A549 (cell line): Measurements from ENCODE around the gene CDH4. TPM values are rescaled to one million over a fixed set of nuclear protein-coding genes. Genes with fewer than 3 reads are reported as not detected.

ENCODE experiments used
- ATAC-seq, 2 experiments: fragments of 200-7000 bp in 1 of 2; fragments of >200 bp in 1 of 2; cut with Nextera tagmentation in 1 of 2; cut with Tn5 transposase in 1 of 2; 3 replicates each; pipeline versions ENCODE4 v1.8.0 to v1.9.1; 2018 to 2020; ENCODE audit warnings: mild to moderate bottlenecking in 1 of 2, moderate library complexity in 1 of 2
- CTCF ChIA-PET: fragments of 300-600 bp; sonication (Branson Sonifier 250); formaldehyde crosslinking; extraction: SDS; loops from one replicate; lab custom pipeline; 2021; ENCODE audit warnings: antibody characterized with exemption, inconsistent platforms; lab: Yijun Ruan, JAX
- POLR2A ChIA-PET: fragments of 350-600 bp; formaldehyde crosslinking; extraction: SDS; loops from one replicate; lab custom pipeline; 2021; ENCODE audit warnings: antibody characterized with exemption, inconsistent platforms; lab: Yijun Ruan, JAX
- DNase-seq, 2 experiments: peaks; one replicate each; pipeline versions ENCODE4 v3.0.0 to v3.0.0-alpha.2; 2011 to 2016; ENCODE audit warnings: low read depth in 1 of 2, low spot score in 1 of 2
- FAIRE-seq: peaks from 2 replicates; lab custom pipeline; 2011; peaks lifted over from hg19 to GRCh38; lab: Jason Lieb, UNC
- H3K27ac ChIP-seq, 2 experiments: fragments of >200 bp; sonication (Bioruptor Twin); formaldehyde crosslinking; 3 replicates each; pipeline ENCODE4 v1.5.1; 2016 to 2017
- H3K4me1 ChIP-seq: fragments of >200 bp; sonication (Bioruptor Twin); formaldehyde crosslinking; 3 replicates; pipeline ENCODE4 v1.6.1; 2016
- H3K4me2 ChIP-seq: fragments of >200 bp; sonication (Bioruptor Twin); formaldehyde crosslinking; 3 replicates; pipeline ENCODE4 v1.6.1; 2016
- H3K4me3 ChIP-seq: fragments of >200 bp; sonication (Bioruptor Twin); formaldehyde crosslinking; 3 replicates; pipeline ENCODE4 v1.5.1; 2016
- H3K9me3 ChIP-seq: fragments of >200 bp; sonication (Bioruptor Twin); formaldehyde crosslinking; 3 replicates; pipeline ENCODE4 v1.6.1; 2016
- ATOH8 ChIP-seq: fragments of 250-450 bp; sonication (Bioruptor Pico); IDR thresholded peaks from 2 replicates; pipeline ENCODE4 v1.5.0; 2020; ENCODE audit warnings: low read depth, mild to moderate bottlenecking, moderate library complexity
- BCL3 ChIP-seq: fragments of >200 bp; sonication (Bioruptor Twin); formaldehyde crosslinking; IDR thresholded peaks from 3 replicates; pipeline ENCODE4 v1.6.1; 2016
- BHLHE40 ChIP-seq: IDR thresholded peaks from 2 replicates; pipeline ENCODE4 v1.6.1; 2012; ENCODE audit warnings: low read depth, low read length, inconsistent platforms
- CTCF ChIP-seq: fragments of >200 bp; sonication (Bioruptor Twin); formaldehyde crosslinking; IDR thresholded peaks from 3 replicates; pipeline ENCODE4 v1.5.1; 2016
- E2F6 ChIP-seq: IDR thresholded peaks from 2 replicates; pipeline ENCODE4 v1.6.1; 2012; ENCODE audit warnings: low read depth, borderline replicate concordance
- EHF ChIP-seq: fragments of 250-450 bp; sonication (Bioruptor Pico); IDR thresholded peaks from 2 replicates; pipeline ENCODE4 v1.5.0; 2020; ENCODE audit warnings: mild to moderate bottlenecking
- EHMT2 ChIP-seq: fragments of 200-600 bp; sonication (generic); IDR thresholded peaks from 2 replicates; pipeline ENCODE4 v1.6.1; 2016; ENCODE audit warnings: antibody characterized with exemption, low read depth, mild to moderate bottlenecking, moderate library complexity
- ESRRA ChIP-seq: fragments of 150-350 bp; IDR thresholded peaks from 2 replicates; pipeline ENCODE4 v1.6.1; 2014; ENCODE audit warnings: mild to moderate bottlenecking, low read length, borderline replicate concordance
- FOSB ChIP-seq: fragments of 250-450 bp; sonication (Bioruptor Pico); IDR thresholded peaks from 2 replicates; pipeline ENCODE4 v1.5.0; 2020; ENCODE audit warnings: mild to moderate bottlenecking, moderate library complexity
- FOSL2 ChIP-seq, 2 experiments: fragments of 450-650 bp in 1 of 2; fragments of >200 bp in 1 of 2; sonication (Bioruptor Twin) in 1 of 2; formaldehyde crosslinking; IDR thresholded peaks; 2 replicates each; pipeline versions ENCODE4 v1.5.0 to v1.6.1; 2016 to 2020; ENCODE audit warnings: mild to moderate bottlenecking in 1 of 2, moderate library complexity in 1 of 2
- HEYL ChIP-seq: fragments of 250-450 bp; sonication (Bioruptor Pico); IDR thresholded peaks from 2 replicates; pipeline ENCODE4 v1.8.0; 2021; ENCODE audit warnings: mild to moderate bottlenecking, moderate library complexity
- JUNB ChIP-seq: fragments of >200 bp; sonication (Bioruptor Twin); formaldehyde crosslinking; IDR thresholded peaks from 2 replicates; pipeline ENCODE4 v1.6.1; 2016
- KDM1A ChIP-seq: fragments of 200-600 bp; sonication (generic); IDR thresholded peaks from 2 replicates; pipeline ENCODE4 v1.6.1; 2016; ENCODE audit warnings: low read depth, mild to moderate bottlenecking
- KDM5A ChIP-seq: fragments of 200-600 bp; sonication (generic); IDR thresholded peaks from 2 replicates; pipeline ENCODE4 v1.6.1; 2016; ENCODE audit warnings: antibody characterized with exemption, mild to moderate bottlenecking
- MAFK ChIP-seq: fragments of 450-650 bp; IDR thresholded peaks from 2 replicates; pipeline ENCODE4 v1.6.1; 2014; ENCODE audit not compliant: partially characterized antibody
- MAX ChIP-seq: IDR thresholded peaks from 2 replicates; pipeline ENCODE4 v1.6.1; 2012
- NPAS2 ChIP-seq: fragments of 250-450 bp; sonication (Bioruptor Pico); IDR thresholded peaks from 2 replicates; pipeline ENCODE4 v1.8.0; 2022; ENCODE audit warnings: mild to moderate bottlenecking, moderate library complexity, borderline replicate concordance
- NR3C1 ChIP-seq: fragments of >200 bp; sonication (Bioruptor Twin); formaldehyde crosslinking; IDR thresholded peaks from 3 replicates; pipeline ENCODE4 v1.6.1; 2017
- PBX3 ChIP-seq: IDR thresholded peaks from 2 replicates; pipeline ENCODE4 v1.6.1; 2012
- POLR2AphosphoS2 ChIP-seq: conservative IDR thresholded peaks from 2 replicates; pipeline ENCODE4 v1.6.1; 2012; ENCODE audit warnings: low read length, improper control_type of control experiment, inconsistent platforms
- RCOR1 ChIP-seq: fragments of 150-350 bp; IDR thresholded peaks from 2 replicates; pipeline ENCODE4 v1.6.1; 2014; ENCODE audit warnings: antibody characterized with exemption, low read length, low read depth
- RFX5 ChIP-seq: fragments of 450-650 bp; IDR thresholded peaks from 2 replicates; pipeline ENCODE4 v1.7.1; 2014; ENCODE audit warnings: antibody characterized with exemption, mild to moderate bottlenecking, moderate library complexity
- RNF2 ChIP-seq: fragments of 200-600 bp; sonication (generic); IDR thresholded peaks from 2 replicates; pipeline ENCODE4 v1.6.1; 2016; ENCODE audit warnings: low read depth, mild to moderate bottlenecking, antibody characterized with exemption, moderate library complexity, borderline replicate concordance
- SMC3 ChIP-seq: fragments of >200 bp; sonication (Bioruptor Twin); formaldehyde crosslinking; IDR thresholded peaks from 3 replicates; pipeline ENCODE4 v1.6.1; 2018; ENCODE audit warnings: inconsistent platforms
- ZC3H11A ChIP-seq: fragments of 450-650 bp; IDR thresholded peaks from 2 replicates; pipeline ENCODE4 v1.6.1; 2014; ENCODE audit warnings: antibody characterized with exemption, mild to moderate bottlenecking
- ZFP36 ChIP-seq: fragments of 450-650 bp; IDR thresholded peaks from 2 replicates; pipeline ENCODE4 v1.6.1; 2014; ENCODE audit warnings: borderline replicate concordance; ENCODE audit not compliant: partially characterized antibody
- ZSCAN20 ChIP-seq: fragments of 250-450 bp; sonication (Bioruptor Pico); IDR thresholded peaks from 2 replicates; pipeline ENCODE4 v1.8.0; 2022; ENCODE audit warnings: mild to moderate bottlenecking, moderate library complexity
- WGBS: methylation state at CpG from one replicate; pipeline ENCODE4 v1.1.6; 2017; ENCODE audit errors: missing lambda C conversion rate; 5-methylcytosine and 5-hydroxymethylcytosine counted together
- polyA plus RNA-seq, 4 experiments: library from polyadenylated mRNA; depleted of rRNA in 3 of 4; stranded (reverse); fragments of >200 nt; fragmentation: RNase III in 1 of 4; extraction: RNeasy Plus Mini Kit Qiagen cat#74134 plus additional on column Dnase treatment in 1 of 4; gene quantifications; 2 replicates in 3 of 4; 3 replicates in 1 of 4; pipeline ENCODE4 v1.2.3, GENCODE V29; 2011 to 2017

The CDH4 gene
- polyA plus RNA-seq, 2 of the 4 experiments (the other 2 are of a cell fraction): 3.4 to 10.3 TPM

GRCh38 chr20:61441537-61441936, 189.5 kb downstream of the CDH4 start:
- FAIRE-seq (no peak), ATAC-seq (no peak), DNase-seq (no peak)
- POLR2A ChIA-PET: no interaction called here
- no peak for TF ChIP-seq FOSL2 (IDR thresholded peaks at IDR 0.05)
- TF ChIP-seq FOSL2 (CRISPR knock-in tag; IDR thresholded peaks at IDR 0.05): no peak
- TF ChIP-seq PBX3: no peak
- TF ChIP-seq NR3C1: no peak
- TF ChIP-seq BCL3: no peak
- TF ChIP-seq CTCF: no peak
- TF ChIP-seq EHMT2: no peak
- no peak for TF ChIP-seq MAX
- no peak for TF ChIP-seq ZSCAN20 (CRISPR knock-in tag)
- TF ChIP-seq SMC3: no peak
- no peak for TF ChIP-seq RNF2
- no peak for TF ChIP-seq HEYL
- 89% methylated on average over 5 of the region's 5 CpGs for WGBS
- Histone ChIP-seq H3K27ac (no peak overlapping the region), H3K4me1 (peaks cover 5% of the 10 kb centered on the region; the same call in 2 of the 3 replicates), H3K4me3 (no peak overlapping the region), H3K4me2 (no peak overlapping the region), H3K9me3 (no peaks in the 10 kb centered on the region)
- CTCF ChIA-PET: no interaction called here

- Histone ChIP-seq H3K27ac (no peak overlapping the region), H3K4me1 (no peaks in the 10 kb centered on the region)
- WGBS: 63% methylated on average over 13 of the region's 13 CpGs
- TF ChIP-seq MAX (no peak), ESRRA (no peak), ZC3H11A (no peak)
- TF ChIP-seq, all 56 proteins: peak for 0
- Histone ChIP-seq H3K4me3 (no peak overlapping the region), H3K4me2 (no peak overlapping the region), H3K9me3 (no peaks in the 10 kb centered on the region)
- ChIA-PET CTCF (no interaction called here), POLR2A (no interaction called here)
- ATAC-seq (no peak), FAIRE-seq (no peak), DNase-seq (no peak)
Measured at GRCh38 chr20:61442075-61442670, 190.1 kb downstream of the CDH4 start.

GRCh38 chr20:61442718-61443117, 190.7 kb downstream of the CDH4 start:
- ChIA-PET POLR2A (no interaction called here), CTCF (no interaction called here)
- FAIRE-seq (no peak), ATAC-seq (no peak), DNase-seq (no peak)
- H3K4me2 ChIP-seq: no peak overlapping the region
- no peaks in the 10 kb centered on the region for H3K9me3 ChIP-seq
- no peak overlapping the region for H3K27ac ChIP-seq
- WGBS: 61% methylated on average over 6 of the region's 6 CpGs
- no peaks in the 10 kb centered on the region for H3K4me1 ChIP-seq
- H3K4me3 ChIP-seq: no peak overlapping the region
- TF ChIP-seq NPAS2 (CRISPR knock-in tag) (no peak), RFX5 (no peak), BHLHE40 (no peak), MAFK (no peak), FOSB (CRISPR knock-in tag) (no peak), ZSCAN20 (CRISPR knock-in tag) (no peak), ZFP36 (no peak), RCOR1 (no peak), HEYL (no peak), PBX3 (no peak), KDM5A (no peak), E2F6 (no peak), EHF (CRISPR knock-in tag) (no peak), JUNB (no peak), POLR2AphosphoS2 (no peak), ATOH8 (CRISPR knock-in tag) (no peak), KDM1A (no peak), RNF2 (no peak)
